GM23248 (cell line): ENCODE results near the gene PRDM16. TPM values are rescaled to one million over a fixed set of nuclear protein-coding genes. Genes with fewer than 3 reads are reported as not detected.

ENCODE experiments used
- DNase-seq: peaks from one replicate; pipeline ENCODE4 v3.0.0-alpha.2; 2015
- H2AFZ ChIP-seq: fragments of 200-600 bp; sonication (generic); 2 replicates; pipeline ENCODE4 v1.6.1; 2016; ENCODE audit warnings: antibody characterized with exemption
- H3F3A ChIP-seq: fragments of 200-600 bp; sonication (generic); 2 replicates; pipeline ENCODE4 v1.6.1; 2016; ENCODE audit warnings: mild to moderate bottlenecking, antibody characterized with exemption, mixed run types; ENCODE audit not compliant: insufficient read depth
- H3K27ac ChIP-seq: fragments of 200-600 bp; sonication (generic); 2 replicates; pipeline ENCODE4 v1.5.1; 2016; ENCODE audit warnings: mild to moderate bottlenecking
- H3K27me3 ChIP-seq: fragments of 200-600 bp; sonication (generic); replicated peaks from 2 replicates; pipeline ENCODE4 v1.6.1; 2016; ENCODE audit warnings: mild to moderate bottlenecking; ENCODE audit not compliant: insufficient read depth
- H3K36me3 ChIP-seq: fragments of 200-600 bp; sonication (generic); 2 replicates; pipeline ENCODE4 v1.6.1; 2016; ENCODE audit warnings: low read depth, mild to moderate bottlenecking
- H3K4me1 ChIP-seq: fragments of 200-600 bp; sonication (generic); 2 replicates; pipeline ENCODE4 v1.6.1; 2016; ENCODE audit warnings: mild to moderate bottlenecking; ENCODE audit not compliant: insufficient read depth
- H3K4me2 ChIP-seq: fragments of 200-600 bp; sonication (generic); one replicate; pipeline ENCODE4 v1.6.1; 2016; ENCODE audit warnings: mild to moderate bottlenecking; ENCODE audit not compliant: unreplicated experiment
- H3K4me3 ChIP-seq: fragments of 200-600 bp; sonication (generic); 2 replicates; pipeline ENCODE4 v1.5.1; 2016; ENCODE audit warnings: mild to moderate bottlenecking
- H3K79me2 ChIP-seq: fragments of 200-600 bp; sonication (generic); 2 replicates; pipeline ENCODE4 v1.6.1; 2016; ENCODE audit warnings: mild to moderate bottlenecking; ENCODE audit not compliant: insufficient read depth
- H3K9ac ChIP-seq: fragments of 200-600 bp; sonication (generic); 2 replicates; pipeline ENCODE4 v1.6.1; 2016; ENCODE audit warnings: mild to moderate bottlenecking
- H3K9me2 ChIP-seq: fragments of 200-600 bp; sonication (generic); 2 replicates; pipeline ENCODE4 v1.6.1; 2016; ENCODE audit warnings: mixed run types, mild to moderate bottlenecking, moderate library complexity; ENCODE audit not compliant: insufficient read depth
- H3K9me3 ChIP-seq: fragments of 200-600 bp; sonication (generic); one replicate; pipeline ENCODE4 v1.6.1; 2017; ENCODE audit warnings: low read depth
- H4K20me1 ChIP-seq: fragments of 200-600 bp; sonication (generic); 2 replicates; pipeline ENCODE4 v1.6.0; 2016; ENCODE audit not compliant: insufficient read depth
- EZH2 ChIP-seq: fragments of 200-600 bp; sonication (generic); IDR thresholded peaks from 2 replicates; pipeline ENCODE4 v1.6.1; 2018; ENCODE audit warnings: antibody characterized with exemption, mild to moderate bottlenecking; ENCODE audit not compliant: insufficient read depth, poor library complexity, severe bottlenecking
- EZH2phosphoT487 ChIP-seq: fragments of 200-600 bp; sonication (generic); IDR thresholded peaks from 2 replicates; pipeline ENCODE4 v1.6.1; 2018; ENCODE audit warnings: antibody characterized with exemption, moderate library complexity, mild to moderate bottlenecking, low read depth; ENCODE audit not compliant: insufficient read depth
- WGBS, 2 experiments: methylation state at CpG; one replicate each; pipeline ENCODE4 v1.1.6; 2015 to 2017; ENCODE audit warnings: low lambda C conversion rate in 2 of 2, low coverage in 1 of 2; ENCODE audit errors: missing lambda C conversion rate in 2 of 2; 5-methylcytosine and 5-hydroxymethylcytosine counted together
- in situ Hi-C: fragments of 300-500 bp; cut with MboI; formaldehyde crosslinking; loops from 2 replicates; pipeline ENCODE4 v1.15.0; 2020
- polyA plus RNA-seq: library from polyadenylated mRNA; unstranded; fragments of >200 nt; fragmentation: Nextera tagmentation; extraction: Ambion mirVana; gene quantifications from 2 replicates; pipeline ENCODE4 v1.2.1, GENCODE V29; 2016
- total RNA-seq: library from RNA; depleted of rRNA; stranded (reverse); fragments of >200 nt; shearing (Covaris generic); gene quantifications from 2 replicates; pipeline ENCODE4 v1.2.3, GENCODE V29; 2014

PRDM16 gene
- total and polyA plus RNA-seq, 2 experiments from 2014 or later: 0.18 TPM; not detected in 1

- no peaks in the 10 kb centered on the region for H3K9me2 ChIP-seq
- no peak overlapping the region for H3K4me3 ChIP-seq
- 79 to 81% methylated on average over 8 of the region's 8 CpGs for WGBS, 2 experiments
- H3K4me1 ChIP-seq: peaks cover 18% of the 10 kb centered on the region
- in situ Hi-C loops: no loop called here
- H3F3A ChIP-seq: peaks cover 22% of the 10 kb centered on the region
- H3K27me3 ChIP-seq: peaks cover 4% of the 10 kb centered on the region
- H3K79me2 ChIP-seq: no peaks in the 10 kb centered on the region
- no peak for DNase-seq
- H3K4me2 ChIP-seq: peak overlapping the region; percentile 66
- TF ChIP-seq EZH2phosphoT487 (no peak), EZH2 (no peak)
- no peaks in the 10 kb centered on the region for H4K20me1 ChIP-seq
- H3K36me3 ChIP-seq: no peaks in the 10 kb centered on the region
- no peaks in the 10 kb centered on the region for H3K9me3 ChIP-seq
- H3K27ac ChIP-seq: peak overlapping the region; percentile 50
- H2AFZ ChIP-seq: no peak overlapping the region
- peak overlapping the region; percentile 2; the same call in 1 of the 2 replicates for H3K9ac ChIP-seq
Measured at GRCh38 chr1:3307359-3307758, 238.4 kb downstream of the PRDM16 start.

GRCh38 chr1:3308053-3308452, 239.1 kb downstream of the PRDM16 start:
- Histone ChIP-seq H3K9me3 (no peaks in the 10 kb centered on the region), H4K20me1 (no peaks in the 10 kb centered on the region), H3K4me2 (peak overlapping the region; percentile 66), H3K79me2 (no peaks in the 10 kb centered on the region), H3K4me1 (peaks cover 21% of the 10 kb centered on the region), H3K9me2 (no peaks in the 10 kb centered on the region), H2AFZ (no peak overlapping the region), H3F3A (peaks cover 26% of the 10 kb centered on the region), H3K36me3 (no peaks in the 10 kb centered on the region), H3K27me3 (no peaks in the 10 kb centered on the region; the same call in 1 of the 2 replicates), H3K9ac (no peak overlapping the region), H3K27ac (no peak overlapping the region), H3K4me3 (no peak overlapping the region)
- TF ChIP-seq EZH2: no peak
- TF ChIP-seq EZH2phosphoT487: no peak
- no peak for DNase-seq
- in situ Hi-C loops: no loop called here
- 92 to 96% methylated on average over 7 to 11 of the region's 11 CpGs for WGBS, 2 experiments

- 95 to 97% methylated on average over 20 to 25 of the region's 25 CpGs for WGBS, 2 experiments
- in situ Hi-C loops: no loop called here
- Histone ChIP-seq H3K27ac (no peak overlapping the region), H3K9me2 (no peaks in the 10 kb centered on the region), H3K4me3 (no peak overlapping the region), H3K4me1 (peaks cover 45% of the 10 kb centered on the region), H3K27me3 (no peaks in the 10 kb centered on the region), H3K4me2 (no peak overlapping the region), H3K9me3 (no peaks in the 10 kb centered on the region), H3K9ac (no peak overlapping the region), H3K79me2 (no peaks in the 10 kb centered on the region), H2AFZ (no peak overlapping the region), H3F3A (peaks cover 38% of the 10 kb centered on the region), H3K36me3 (no peaks in the 10 kb centered on the region), H4K20me1 (no peaks in the 10 kb centered on the region)
- TF ChIP-seq EZH2phosphoT487: no peak
- TF ChIP-seq EZH2: no peak
- no peak for DNase-seq
Measured at GRCh38 chr1:3310718-3311400, 241.9 kb downstream of the PRDM16 start.

- DNase-seq: no peak
- H3K27ac ChIP-seq: no peak overlapping the region
- H3K4me1 ChIP-seq: peaks cover 39% of the 10 kb centered on the region
- no peaks in the 10 kb centered on the region for H3K27me3 ChIP-seq
- no peak for TF ChIP-seq EZH2
- TF ChIP-seq EZH2phosphoT487: no peak
- no peak overlapping the region for H3K9ac ChIP-seq
- H3K9me3 ChIP-seq: no peaks in the 10 kb centered on the region
- H3F3A ChIP-seq: peaks cover 33% of the 10 kb centered on the region
- no peaks in the 10 kb centered on the region for H3K79me2 ChIP-seq
- no peak overlapping the region for H3K4me3 ChIP-seq
- no peak overlapping the region for H2AFZ ChIP-seq
- H3K9me2 ChIP-seq: no peaks in the 10 kb centered on the region
- no peaks in the 10 kb centered on the region for H3K36me3 ChIP-seq
- H4K20me1 ChIP-seq: no peaks in the 10 kb centered on the region
- WGBS, 2 experiments: 97% methylated on average over 6 to 8 of the region's 8 CpGs
- H3K4me2 ChIP-seq: no peak overlapping the region
- in situ Hi-C loops: no loop called here
Measured at GRCh38 chr1:3311711-3312110, 242.7 kb downstream of the PRDM16 start.
